Testis (tissue), 3 donors: ENCODE measurements around the gene ATAD3C. TPM values are rescaled to one million over a fixed set of nuclear protein-coding genes. Genes with fewer than 3 reads are reported as not detected.
"Not testable (repeated sequence)": the region's sequence is repeated elsewhere in the genome, so short reads cannot be mapped to it uniquely, and the experiment has no call there.

Experiments used
- DNase-seq: peaks from one replicate; pipeline ENCODE4 v3.0.0-alpha.2; 2019
- H3K27ac ChIP-seq, 2 donors: fragments of 200-600 bp; sonication (generic); one replicate each; pipeline ENCODE4 v1.5.1; 2019
- H3K27me3 ChIP-seq: fragments of 200-600 bp; sonication (generic); one replicate; pipeline ENCODE4 v1.5.1; 2019
- H3K36me3 ChIP-seq: fragments of 200-600 bp; sonication (generic); one replicate; pipeline ENCODE4 v1.5.1; 2017; ENCODE audit warnings: low read depth; ENCODE audit errors: missing control alignments
- H3K4me1 ChIP-seq: fragments of 200-600 bp; sonication (generic); one replicate; pipeline ENCODE4 v1.5.1; 2019
- H3K4me3 ChIP-seq, 2 donors: fragments of 200-600 bp; sonication (generic); one replicate each; pipeline ENCODE4 v1.5.1; 2017 to 2019
- H3K9me3 ChIP-seq: fragments of 200-600 bp; sonication (generic); one replicate; pipeline ENCODE4 v1.5.1; 2017
- CTCF ChIP-seq, 3 experiments: fragments of 450-650 bp in 2 of 3; fragments of 200-600 bp in 1 of 3; sonication (generic) in 1 of 3; IDR thresholded peaks; one replicate each; pipeline ENCODE4 v1.5.1; 2016 to 2019; ENCODE audit warnings: antibody characterized with exemption in 3 of 3, mild to moderate bottlenecking in 2 of 3, moderate library complexity in 1 of 3
- POLR2A ChIP-seq: fragments of 450-650 bp; IDR thresholded peaks from one replicate; pipeline ENCODE4 v1.6.1; 2017; ENCODE audit warnings: antibody characterized with exemption, mild to moderate bottlenecking, moderate library complexity
- WGBS, 2 donors: methylation state at CpG; one replicate each; pipeline ENCODE4 v1.1.5; 2018; 5-methylcytosine and 5-hydroxymethylcytosine counted together
- intact Hi-C: fragments of 100-400 bp; cut with DNase I; formaldehyde crosslinking; loops from one replicate; pipeline ENCODE4 v1.15.1; 2023; ENCODE audit warnings: low total_unique reads
- polyA plus RNA-seq: library from polyadenylated mRNA; stranded (reverse); fragments of 350-450 nt; fragmentation: Illumina TruSeq; extraction: RNeasy Lipid Tissue Mini Kit (QIAGEN cat#74804); gene quantifications from one replicate; pipeline ENCODE4 v1.2.3, GENCODE V29; 2014; ENCODE audit warnings: low read depth, low replicate concordance; ENCODE audit not compliant: insufficient read depth
- total RNA-seq, 2 donors: library from RNA; depleted of rRNA; stranded (reverse); fragments of >200 nt; gene quantifications; one replicate each; pipeline ENCODE4 v1.2.3, GENCODE V29; 2016

Gene ATAD3C
- total and polyA plus RNA-seq, 3 donors from 2014 or later = 1.3 to 3.0 (median 1.5) TPM

GRCh38 chr1:1460540-1461130 is 11.1 kb downstream of the ATAD3C start:
- Histone ChIP-seq H3K4me1 (peaks cover 3% of the 10 kb centered on the region), H3K36me3 (no peaks in the 10 kb centered on the region), H3K27me3 (no peaks in the 10 kb centered on the region), H3K4me3 (no peak overlapping the region), H3K9me3 (no peaks in the 10 kb centered on the region), H3K27ac (no peak overlapping the region)
- 83 to 89% methylated on average over 15 to 26 of the region's 27 CpGs for WGBS, 2 donors
- no peak for DNase-seq
- TF ChIP-seq POLR2A (no peak), CTCF (IDR thresholded peaks at IDR 0.05) (no peak)
- intact Hi-C loops = no loop called here

- 71 to 73% methylated on average over 15 to 18 of the region's 18 CpGs for WGBS, 2 donors
- H3K4me3 ChIP-seq = no peak overlapping the region
- intact Hi-C loops = no loop called here
- DNase-seq = no peak
- H3K36me3 ChIP-seq = no peaks in the 10 kb centered on the region
- H3K27ac ChIP-seq = no peak overlapping the region
- no peaks in the 10 kb centered on the region for H3K27me3 ChIP-seq
- peaks cover 3% of the 10 kb centered on the region for H3K4me1 ChIP-seq
- H3K9me3 ChIP-seq = no peaks in the 10 kb centered on the region
- no peak for TF ChIP-seq POLR2A
- TF ChIP-seq CTCF (IDR thresholded peaks at IDR 0.05) = no peak
Observed at GRCh38 chr1:1461721-1462317, 12.3 kb downstream of the ATAD3C start.

GRCh38 chr1:1462318-1462966 is 13.0 kb downstream of the ATAD3C start:
- DNase-seq = no peak
- intact Hi-C loops = no loop called here
- no peaks in the 10 kb centered on the region for H3K27me3 ChIP-seq
- H3K27ac ChIP-seq = no peak overlapping the region
- no peak for TF ChIP-seq POLR2A
- H3K4me1 ChIP-seq = peaks cover 3% of the 10 kb centered on the region
- H3K4me3 ChIP-seq = no peak overlapping the region
- H3K36me3 ChIP-seq = no peaks in the 10 kb centered on the region
- no peaks in the 10 kb centered on the region for H3K9me3 ChIP-seq
- 54 to 73% methylated on average over 8 to 26 of the region's 26 CpGs for WGBS, 2 donors

- no peaks in the 10 kb centered on the region for H3K27me3 ChIP-seq
- H3K9me3 ChIP-seq = no peaks in the 10 kb centered on the region
- intact Hi-C loops = no loop called here
- 92% methylated on average over 7 of the region's 7 CpGs for WGBS, 2 donors
- no peak overlapping the region for H3K4me3 ChIP-seq
- no peak for TF ChIP-seq CTCF (IDR thresholded peaks at IDR 0.05)
- TF ChIP-seq POLR2A = no peak
- H3K36me3 ChIP-seq = no peaks in the 10 kb centered on the region
- no peak for DNase-seq
- H3K27ac ChIP-seq = no peak overlapping the region
- peaks cover 3% of the 10 kb centered on the region for H3K4me1 ChIP-seq
Observed at GRCh38 chr1:1463312-1463711, 13.8 kb downstream of the ATAD3C start.

- WGBS, 2 donors = 75 to 78% methylated on average over 4 to 44 of the region's 44 CpGs
- intact Hi-C loops, H3K36me3 ChIP-seq, H3K9me3 ChIP-seq, H3K4me1 ChIP-seq, H3K4me3 ChIP-seq, DNase-seq, H3K27me3 ChIP-seq, H3K27ac ChIP-seq: not testable (repeated sequence)
Observed at GRCh38 chr1:1468196-1468985, 18.9 kb downstream of the ATAD3C start.
